Measurements from ENCODE around the gene PLXNA2. TPM values are rescaled to one million over a fixed set of nuclear protein-coding genes. Genes with fewer than 3 reads are reported as not detected.

PLXNA2 gene
- polyA plus RNA-seq, 1 of the 3 experiments (the other 2 are of a cell fraction): 8.5 TPM

DNA sequence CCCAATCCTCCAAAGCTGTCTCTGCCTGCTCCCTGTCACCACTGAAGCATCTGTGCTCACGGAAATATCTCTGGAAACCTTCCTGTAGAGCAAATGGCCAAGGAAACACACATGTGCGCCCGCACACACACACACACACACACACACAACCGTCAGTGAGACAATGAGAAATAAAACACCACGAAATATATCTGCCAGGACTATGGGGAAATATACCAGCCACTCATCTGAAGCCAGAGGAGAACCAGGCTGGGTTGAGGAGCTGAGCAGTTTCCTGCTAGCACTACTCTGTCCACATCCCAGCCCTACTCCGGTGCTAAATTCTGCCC lies 25.1 kb upstream of the PLXNA2 start:
- Histone ChIP-seq H3K79me2 (ENCODE audit: insufficient read depth) (no peaks in the 10 kb centered on the region), H3K4me2 (no peak overlapping the region), H3K4me3 (ENCODE audit: low read depth in 2 of 2, low read length in 1 of 2) (no peak overlapping the region), H3K4me1 (ENCODE audit: control insufficient read depth in 1 of 2, insufficient read depth in 2 of 2, low read depth in 1 of 2, low read length in 1 of 2) (peaks cover 0 to 68% of the 10 kb centered on the region in 2 experiments; a peak in 2 of 4 replicates), H3K27me3 (ENCODE audit: insufficient read depth) (peaks cover 38% of the 10 kb centered on the region; the same call in 1 of the 2 replicates), H3K9me3 (no peaks in the 10 kb centered on the region), H3K36me3 (replicated peaks in 1 of 2; ENCODE audit: control insufficient read depth in 1 of 2, insufficient read depth in 2 of 2, low read length in 1 of 2) (no peaks in the 10 kb centered on the region), H3F3A (replicated peaks; ENCODE audit: insufficient read depth) (no peaks in the 10 kb centered on the region), H2AFZ (ENCODE audit: low read depth) (no peak overlapping the region), H3K9ac (no peak overlapping the region), H3K27ac (ENCODE audit: low read depth in 2 of 2, low read length in 1 of 2) (no peak overlapping the region), H4K20me1 (ENCODE audit: insufficient read depth) (no peaks in the 10 kb centered on the region), H3K9me2 (no peaks in the 10 kb centered on the region)
- WGBS (ENCODE audit: low lambda C conversion rate): 49% methylated on average over 5 of the region's 6 CpGs
- ChIA-PET CTCF (interaction anchor here (1.0 to 2.6 kb wide), 5 partner anchors 10 to 933 kb away, joined by 3 to 8 read pairs (median 4); no protein-coding TSS in a partner anchor), POLR2A (no interaction called here)
- no peak for DNase-seq
- TF ChIP-seq, protein P1, sequence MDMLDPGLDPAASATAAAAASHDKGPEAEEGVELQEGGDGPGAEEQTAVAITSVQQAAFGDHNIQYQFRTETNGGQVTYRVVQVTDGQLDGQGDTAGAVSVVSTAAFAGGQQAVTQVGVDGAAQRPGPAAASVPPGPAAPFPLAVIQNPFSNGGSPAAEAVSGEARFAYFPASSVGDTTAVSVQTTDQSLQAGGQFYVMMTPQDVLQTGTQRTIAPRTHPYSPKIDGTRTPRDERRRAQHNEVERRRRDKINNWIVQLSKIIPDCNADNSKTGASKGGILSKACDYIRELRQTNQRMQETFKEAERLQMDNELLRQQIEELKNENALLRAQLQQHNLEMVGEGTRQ (IDR thresholded peaks at IDR 0.05; ENCODE audit: borderline replicate concordance, low read depth, low read length): no peak
- TF ChIP-seq GATA2 (CRISPR knock-in tag; IDR thresholded peaks at IDR 0.05): no peak
- TF ChIP-seq EZH2phosphoT487 (IDR thresholded peaks at IDR 0.05; ENCODE audit: borderline replicate concordance, low read depth): no peak
- no peak for TF ChIP-seq CHD2 (IDR thresholded peaks at IDR 0.05; ENCODE audit: low read length, partially characterized antibody)
- no peak for TF ChIP-seq YY1 (IDR thresholded peaks at IDR 0.05; ENCODE audit: low read depth)
- no peak for TF ChIP-seq TEAD4 (IDR thresholded peaks at IDR 0.05; ENCODE audit: borderline replicate concordance, insufficient read depth)
- no peak for TF ChIP-seq REST (IDR thresholded peaks at IDR 0.05; ENCODE audit: low read depth, low read length)

GRCh38 chr1:208268541-208269337 lies 24.6 kb upstream of the PLXNA2 start:
- H3K27me3 ChIP-seq (ENCODE audit: insufficient read depth): peaks cover 38% of the 10 kb centered on the region; the same call in 1 of the 2 replicates

More at GRCh38 chr1:208268541-208269337, 24.6 kb upstream of the PLXNA2 start:
- no peaks in the 10 kb centered on the region for H3F3A ChIP-seq (replicated peaks; ENCODE audit: insufficient read depth)
- H2AFZ ChIP-seq (ENCODE audit: low read depth): no peak overlapping the region
- H3K4me3 ChIP-seq (ENCODE audit: low read depth in 2 of 2, low read length in 1 of 2): no peak overlapping the region
- POLR2A ChIA-PET: no interaction called here
- no peak overlapping the region for H3K27ac ChIP-seq (ENCODE audit: low read depth in 2 of 2, low read length in 1 of 2)
- no peak for DNase-seq
- H3K4me2 ChIP-seq: no peak overlapping the region
- no peak for TF ChIP-seq FOXM1 (IDR thresholded peaks at IDR 0.05; ENCODE audit: low read depth)
- no peaks in the 10 kb centered on the region for H3K9me2 ChIP-seq
- H3K36me3 ChIP-seq (replicated peaks in 1 of 2; ENCODE audit: control insufficient read depth in 1 of 2, insufficient read depth in 2 of 2, low read length in 1 of 2): no peaks in the 10 kb centered on the region
- no peaks in the 10 kb centered on the region for H4K20me1 ChIP-seq (ENCODE audit: insufficient read depth)
- H3K4me1 ChIP-seq (ENCODE audit: control insufficient read depth in 1 of 2, insufficient read depth in 2 of 2, low read depth in 1 of 2, low read length in 1 of 2): peaks cover 0 to 65% of the 10 kb centered on the region in 2 experiments; a peak in 2 of 4 replicates
- WGBS (ENCODE audit: low lambda C conversion rate): 59% methylated on average over 9 of the region's 9 CpGs
- no peak overlapping the region for H3K9ac ChIP-seq
- no peaks in the 10 kb centered on the region for H3K9me3 ChIP-seq
- H3K79me2 ChIP-seq (ENCODE audit: insufficient read depth): no peaks in the 10 kb centered on the region
- CTCF ChIA-PET: interaction anchor here (0.6 to 2.6 kb wide), 8 partner anchors 10 to 934 kb away, joined by 3 to 8 read pairs (median 4); no protein-coding TSS in a partner anchor

Measured in SK-N-SH (cell line).